ENCODE measurements around the gene SSBP3.

DNA sequence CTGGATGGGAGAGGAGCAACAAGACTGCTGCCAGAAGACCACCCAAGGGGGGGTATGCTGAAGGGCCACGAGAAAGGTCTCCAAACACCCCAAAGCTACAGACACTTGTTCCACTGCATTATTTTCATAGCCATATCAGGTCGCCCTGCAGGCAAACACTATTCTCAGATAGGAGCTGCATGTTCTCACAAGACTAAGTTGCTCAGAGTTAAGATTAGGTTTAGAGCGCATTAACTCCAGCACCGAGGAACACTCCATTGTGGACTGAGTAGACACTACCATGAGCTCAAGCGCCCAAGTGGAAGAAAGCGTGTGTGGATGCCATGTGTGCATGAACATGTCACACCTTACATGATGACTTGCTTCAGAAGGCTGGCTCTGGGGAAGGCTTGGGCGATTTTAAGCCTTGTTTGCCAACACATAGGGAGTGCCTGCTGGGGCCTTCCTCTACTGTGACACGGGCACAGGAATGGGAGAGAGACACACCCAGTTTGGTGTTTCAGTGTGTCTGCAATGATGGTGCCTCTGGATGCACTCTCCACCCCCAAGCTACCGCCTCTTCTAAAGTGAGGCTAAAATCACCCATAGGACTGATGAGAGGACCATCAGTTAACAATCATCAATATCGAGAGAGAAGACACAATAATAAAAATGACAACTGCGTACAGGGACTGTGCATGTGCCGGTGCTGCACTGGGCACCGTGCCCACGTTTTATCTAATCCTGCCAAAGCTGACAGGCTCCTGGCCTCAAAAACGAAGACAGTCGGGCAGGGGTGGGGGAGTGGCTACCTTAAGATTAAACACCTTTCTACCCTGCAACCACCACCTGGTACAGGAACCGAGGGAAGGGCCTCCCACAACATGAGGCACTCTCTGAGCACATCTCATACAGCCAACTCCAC is 34.9 kb downstream of the SSBP3 start:
- TF ChIP-seq POLR2A (IDR thresholded peaks at IDR 0.05) (no peak), CTCF (IDR thresholded peaks at IDR 0.05) (no peak)
